HuH-7.5 (cell line): ENCODE data around the gene ITPKC.
"Not testable (repeated sequence)": the region's sequence is repeated elsewhere in the genome, so short reads cannot be mapped to it uniquely, and the experiment has no call there.

ENCODE experiments used
- DNase-seq: peaks from one replicate; pipeline ENCODE4 v3.0.0; 2011; ENCODE audit warnings: low spot score

Gene ITPKC

GRCh38 chr19:40741527-40742390 lies 24.8 kb downstream of the ITPKC start:
- DNase-seq = no peak

GRCh38 chr19:40742477-40742876 lies 25.6 kb downstream of the ITPKC start:
- DNase-seq = no peak

- DNase-seq = no peak
Measured at GRCh38 chr19:40742886-40743285, 26.0 kb downstream of the ITPKC start.

GRCh38 chr19:40743926-40744325 lies 27.0 kb downstream of the ITPKC start:
- DNase-seq = no peak

GRCh38 chr19:40744554-40745401 lies 27.9 kb downstream of the ITPKC start:
- peak; percentile 43 for DNase-seq

GRCh38 chr19:40745402-40745780 lies 28.5 kb downstream of the ITPKC start:
- no peak for DNase-seq

GRCh38 chr19:40747536-40747935 lies 30.6 kb downstream of the ITPKC start:
- no peak for DNase-seq

GRCh38 chr19:40750058-40750873 lies 33.4 kb downstream of the ITPKC start, which contains the start of gene ACTMAP:
ACTMAP (minus strand) TSS chr19:40750477; CDS start chr19:40749803, 674 bp downstream.
- DNase-seq = peak; percentile 96

GRCh38 chr19:40750874-40751537 lies 34.1 kb downstream of the ITPKC start, which contains the start of gene SNRPA:
SNRPA (plus strand) TSS chr19:40751203; CDS start chr19:40751409, 206 bp downstream.
- peak; percentile 92 for DNase-seq

GRCh38 chr19:40752257-40752781 lies 35.4 kb downstream of the ITPKC start:
- DNase-seq = no peak

GRCh38 chr19:40754611-40755247 lies 37.8 kb downstream of the ITPKC start:
- DNase-seq = peak; percentile 46

GRCh38 chr19:40755248-40755624 lies 38.3 kb downstream of the ITPKC start:
- DNase-seq = no peak

GRCh38 chr19:40755791-40756190 lies 38.9 kb downstream of the ITPKC start:
- no peak for DNase-seq

- DNase-seq = no peak
Measured at GRCh38 chr19:40756502-40757110, 39.7 kb downstream of the ITPKC start.

GRCh38 chr19:40758491-40758890 lies 41.6 kb downstream of the ITPKC start:
- DNase-seq = no peak

- DNase-seq = no peak
Measured at GRCh38 chr19:40759352-40759751, 42.4 kb downstream of the ITPKC start.

GRCh38 chr19:40762754-40763470 lies 46.0 kb downstream of the ITPKC start:
- no peak for DNase-seq

- DNase-seq = no peak
Measured at GRCh38 chr19:40763526-40763925, 46.6 kb downstream of the ITPKC start.

- DNase-seq = no peak
Measured at GRCh38 chr19:40763963-40764362, 47.1 kb downstream of the ITPKC start.

GRCh38 chr19:40766385-40766784 lies 49.5 kb downstream of the ITPKC start:
- not testable (repeated sequence) for DNase-seq
